MM.1S (cell line): Measurements from ENCODE around the gene GUCD1.

Experiments used
- EZH2 ChIP-seq: fragments of 300-600 bp; sonication (generic); optimal IDR thresholded peaks from 2 replicates; pipeline ENCODE3; 2017; ENCODE audit warnings: low read depth, mild to moderate bottlenecking, antibody characterized with exemption, low read length, mixed read lengths
- TF ChIP-seq, protein P1 (sequence below): fragments of 300-600 bp; sonication (generic); IDR thresholded peaks from 2 replicates; pipeline ENCODE4 v1.5.1; 2016; ENCODE audit warnings: antibody characterized with exemption, low read length, mixed read lengths

DNA sequence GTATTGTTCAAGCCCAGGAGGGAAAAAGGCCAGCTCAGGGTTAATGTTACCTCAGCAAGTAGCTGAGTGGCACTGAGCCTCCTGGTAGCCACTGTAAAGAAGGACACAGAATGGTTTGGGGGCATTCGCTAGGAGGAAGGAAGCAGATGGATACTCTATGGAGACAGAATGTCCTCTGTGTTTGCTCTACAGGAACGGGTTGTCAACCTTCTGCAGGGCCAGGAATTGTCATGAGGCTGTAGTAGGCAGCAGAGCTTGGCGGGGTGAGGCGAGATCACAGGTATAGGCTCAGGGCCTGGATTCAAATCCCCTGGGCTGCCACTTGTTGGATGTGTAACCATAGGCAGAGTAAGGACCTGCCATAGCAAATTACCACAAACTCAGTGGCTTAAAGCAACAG is 40.9 kb upstream of the GUCD1 start:
- TF ChIP-seq, protein P1, sequence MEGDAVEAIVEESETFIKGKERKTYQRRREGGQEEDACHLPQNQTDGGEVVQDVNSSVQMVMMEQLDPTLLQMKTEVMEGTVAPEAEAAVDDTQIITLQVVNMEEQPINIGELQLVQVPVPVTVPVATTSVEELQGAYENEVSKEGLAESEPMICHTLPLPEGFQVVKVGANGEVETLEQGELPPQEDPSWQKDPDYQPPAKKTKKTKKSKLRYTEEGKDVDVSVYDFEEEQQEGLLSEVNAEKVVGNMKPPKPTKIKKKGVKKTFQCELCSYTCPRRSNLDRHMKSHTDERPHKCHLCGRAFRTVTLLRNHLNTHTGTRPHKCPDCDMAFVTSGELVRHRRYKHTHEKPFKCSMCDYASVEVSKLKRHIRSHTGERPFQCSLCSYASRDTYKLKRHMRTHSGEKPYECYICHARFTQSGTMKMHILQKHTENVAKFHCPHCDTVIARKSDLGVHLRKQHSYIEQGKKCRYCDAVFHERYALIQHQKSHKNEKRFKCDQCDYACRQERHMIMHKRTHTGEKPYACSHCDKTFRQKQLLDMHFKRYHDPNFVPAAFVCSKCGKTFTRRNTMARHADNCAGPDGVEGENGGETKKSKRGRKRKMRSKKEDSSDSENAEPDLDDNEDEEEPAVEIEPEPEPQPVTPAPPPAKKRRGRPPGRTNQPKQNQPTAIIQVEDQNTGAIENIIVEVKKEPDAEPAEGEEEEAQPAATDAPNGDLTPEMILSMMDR, result no peak
- no peak for TF ChIP-seq EZH2
